Mesenchymal stem cell (in vitro differentiated cells and primary cell): ENCODE measurements around the gene ACAT2.
A peak's percentile ranks its signal among the peaks of the same experiment; 100 is the strongest.

ENCODE experiments used
- DNase-seq: peaks from one replicate; pipeline ENCODE4 v3.0.0-alpha.2; 2013
- H2AFZ ChIP-seq: one replicate; pipeline ENCODE4 v1.6.1; 2013; ENCODE audit warnings: low read depth, mild to moderate bottlenecking, control low read depth, inconsistent platforms, low read length, moderate library complexity
- H2AK5ac ChIP-seq: 2 replicates; pipeline ENCODE4 v1.6.1; 2013; ENCODE audit warnings: low read length, moderate library complexity, mild to moderate bottlenecking, inconsistent platforms; ENCODE audit not compliant: severe bottlenecking
- H2BK120ac ChIP-seq: one replicate; pipeline ENCODE4 v1.6.1; 2013; ENCODE audit warnings: low read depth, mild to moderate bottlenecking, inconsistent platforms, low read length, moderate library complexity
- H2BK12ac ChIP-seq, 2 experiments: one replicate each; pipeline ENCODE4 v1.6.1; 2013; ENCODE audit warnings: inconsistent platforms in 2 of 2, low read length in 2 of 2, mild to moderate bottlenecking in 2 of 2, moderate library complexity in 2 of 2, control low read depth in 1 of 2
- H2BK15ac ChIP-seq: one replicate; pipeline ENCODE4 v1.6.1; 2013; ENCODE audit warnings: mild to moderate bottlenecking, low read depth, inconsistent platforms; ENCODE audit not compliant: poor library complexity, severe bottlenecking
- H2BK5ac ChIP-seq: 2 replicates; pipeline ENCODE4 v1.6.1; 2013; ENCODE audit warnings: low read depth, mild to moderate bottlenecking, low read length, control low read depth, inconsistent platforms; ENCODE audit not compliant: poor library complexity, severe bottlenecking
- H3K14ac ChIP-seq, 2 experiments: one replicate each; pipeline ENCODE4 v1.6.1; 2013; ENCODE audit warnings: inconsistent platforms in 2 of 2, low read length in 2 of 2, control low read depth in 1 of 2, mild to moderate bottlenecking in 1 of 2, moderate library complexity in 1 of 2
- H3K18ac ChIP-seq, 2 experiments: one replicate each; pipeline ENCODE4 v1.6.1; 2013; ENCODE audit warnings: inconsistent platforms in 2 of 2, low read length in 2 of 2, control low read depth in 1 of 2, low read depth in 1 of 2, mild to moderate bottlenecking in 1 of 2
- H3K23ac ChIP-seq, 2 experiments: one replicate each; pipeline ENCODE4 v1.6.1; 2013; ENCODE audit warnings: inconsistent platforms in 2 of 2, low read length in 2 of 2, mild to moderate bottlenecking in 2 of 2, moderate library complexity in 2 of 2, control low read depth in 1 of 2
- H3K27ac ChIP-seq: 2 replicates; pipeline ENCODE4 v1.5.1; 2013; ENCODE audit warnings: mild to moderate bottlenecking, moderate library complexity, low read length, control low read depth, inconsistent platforms; ENCODE audit not compliant: poor library complexity, severe bottlenecking
- H3K27me3 ChIP-seq, 2 experiments: 2 replicates each; pipeline versions ENCODE4 v1.6.1 to v1.7.0; 2013; ENCODE audit warnings: low read length in 2 of 2, mild to moderate bottlenecking in 2 of 2, moderate library complexity in 2 of 2, control low read depth in 1 of 2, inconsistent platforms in 1 of 2; ENCODE audit not compliant: control insufficient read depth in 1 of 2, insufficient read depth in 1 of 2
- H3K36me3 ChIP-seq, 2 experiments: 2 replicates each; pipeline versions ENCODE4 v1.6.1 to v1.7.0; 2013; ENCODE audit warnings: low read length in 2 of 2, control low read depth in 1 of 2, inconsistent platforms in 1 of 2, low read depth in 1 of 2, mild to moderate bottlenecking in 1 of 2; ENCODE audit not compliant: insufficient read depth in 2 of 2, control insufficient read depth in 1 of 2
- H3K4ac ChIP-seq, 2 experiments: one replicate each; pipeline ENCODE4 v1.6.1; 2013; ENCODE audit warnings: inconsistent platforms in 2 of 2, low read length in 2 of 2, mild to moderate bottlenecking in 2 of 2, moderate library complexity in 2 of 2, control low read depth in 1 of 2, low read depth in 1 of 2
- H3K4me1 ChIP-seq: 2 replicates; pipeline ENCODE4 v1.6.1; 2013; ENCODE audit warnings: low read depth, low read length, control low read depth; ENCODE audit not compliant: control insufficient read depth, insufficient read depth
- H3K4me2 ChIP-seq: 2 replicates; pipeline ENCODE4 v1.6.1; 2013; ENCODE audit warnings: low read length, mild to moderate bottlenecking, inconsistent platforms; ENCODE audit not compliant: poor library complexity, severe bottlenecking
- H3K4me3 ChIP-seq, 2 experiments: 2 replicates each; pipeline versions ENCODE4 v1.5.1 to v1.7.0; 2013; ENCODE audit warnings: low read length in 2 of 2, mild to moderate bottlenecking in 2 of 2, control low read depth in 1 of 2, low read depth in 1 of 2; ENCODE audit not compliant: insufficient read depth in 1 of 2
- H3K79me1 ChIP-seq: replicated peaks from 2 replicates; pipeline ENCODE4 v1.6.1; 2013; ENCODE audit warnings: mild to moderate bottlenecking, control low read depth, low read length, inconsistent platforms; ENCODE audit not compliant: poor library complexity, severe bottlenecking
- H3K9ac ChIP-seq: 2 replicates; pipeline ENCODE4 v1.7.0; 2013; ENCODE audit warnings: mild to moderate bottlenecking, low read length, moderate library complexity
- H3K9me3 ChIP-seq: 2 replicates; pipeline ENCODE4 v1.7.0; 2013; ENCODE audit warnings: mild to moderate bottlenecking, low read length; ENCODE audit not compliant: control insufficient read depth
- H4K8ac ChIP-seq: one replicate; pipeline ENCODE4 v1.6.1; 2013; ENCODE audit warnings: inconsistent platforms, mild to moderate bottlenecking, low read length, moderate library complexity
- H4K91ac ChIP-seq: one replicate; pipeline ENCODE4 v1.6.1; 2013; ENCODE audit warnings: mild to moderate bottlenecking, low read length, inconsistent platforms
- WGBS: methylation state at CpG from one replicate; pipeline ENCODE4 v1.1.7; 2013; ENCODE audit warnings: mixed read lengths; 5-methylcytosine and 5-hydroxymethylcytosine counted together

ACAT2 gene

DNA sequence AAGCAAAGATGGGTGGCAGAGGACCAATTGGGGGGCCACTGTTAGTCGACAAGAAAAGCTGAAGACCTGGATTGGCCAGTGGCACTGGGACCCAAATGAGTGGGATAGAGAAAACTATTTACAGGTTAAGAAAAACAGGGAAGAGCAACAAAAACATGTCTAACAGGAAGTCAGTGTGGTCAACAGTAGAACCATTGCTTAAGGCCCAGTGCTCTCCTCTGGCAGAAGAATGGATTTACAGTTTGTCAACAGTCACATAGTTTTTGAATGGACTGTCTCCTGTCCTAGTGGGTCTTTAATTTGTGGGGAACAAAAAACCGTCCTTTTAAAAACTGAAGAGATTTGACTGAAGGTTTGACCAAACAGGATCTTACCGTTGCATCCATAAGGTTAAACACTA, 46.7 kb upstream of the ACAT2 start:
- Histone ChIP-seq H3K9ac (peak overlapping the region; percentile 89), H2BK5ac (no peak overlapping the region), H2BK15ac (no peak overlapping the region), H3K9me3 (no peaks in the 10 kb centered on the region), H3K36me3 (peaks cover 8 to 13% of the 10 kb centered on the region in 2 experiments), H3K4me3 (no peak overlapping the region), H3K79me1 (peaks cover 44% of the 10 kb centered on the region), H3K14ac (no peak overlapping the region), H3K4me2 (no peak overlapping the region), H4K91ac (no peak overlapping the region), H4K8ac (no peak overlapping the region), H3K4me1 (peaks cover 2% of the 10 kb centered on the region), H3K23ac (no peak overlapping the region), H3K18ac (no peak overlapping the region), H2AFZ (no peak overlapping the region), H3K27ac (no peak overlapping the region), H2BK12ac (no peak overlapping the region), H2AK5ac (no peak overlapping the region), H3K4ac (no peak overlapping the region), H2BK120ac (no peak overlapping the region), H3K27me3 (no peaks in the 10 kb centered on the region)
- 67% methylated on average over 3 of the region's 3 CpGs for WGBS
- DNase-seq = no peak

DNA sequence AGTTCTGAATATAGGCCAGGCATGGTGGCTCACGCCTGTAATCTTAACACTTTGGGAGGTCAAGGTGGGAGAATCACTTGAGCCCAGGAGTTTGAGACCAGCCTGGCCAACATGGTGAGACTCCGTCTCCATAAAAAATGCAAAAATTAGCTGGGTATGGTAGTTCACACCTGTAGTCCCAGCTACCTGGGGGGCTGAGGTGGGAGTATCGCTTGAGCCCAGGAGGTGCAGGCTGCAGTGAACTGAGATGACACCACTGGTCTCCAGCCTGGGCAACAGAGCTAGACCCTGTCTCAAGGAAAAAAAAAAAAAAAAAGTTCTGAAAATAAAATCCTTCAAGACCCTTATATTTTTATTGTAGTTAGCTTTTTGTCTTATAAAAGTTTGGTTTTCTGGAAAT, 46.2 kb upstream of the ACAT2 start:
- H3K18ac ChIP-seq = no peak overlapping the region
- 94% methylated on average over 3 of the region's 3 CpGs for WGBS

DNA sequence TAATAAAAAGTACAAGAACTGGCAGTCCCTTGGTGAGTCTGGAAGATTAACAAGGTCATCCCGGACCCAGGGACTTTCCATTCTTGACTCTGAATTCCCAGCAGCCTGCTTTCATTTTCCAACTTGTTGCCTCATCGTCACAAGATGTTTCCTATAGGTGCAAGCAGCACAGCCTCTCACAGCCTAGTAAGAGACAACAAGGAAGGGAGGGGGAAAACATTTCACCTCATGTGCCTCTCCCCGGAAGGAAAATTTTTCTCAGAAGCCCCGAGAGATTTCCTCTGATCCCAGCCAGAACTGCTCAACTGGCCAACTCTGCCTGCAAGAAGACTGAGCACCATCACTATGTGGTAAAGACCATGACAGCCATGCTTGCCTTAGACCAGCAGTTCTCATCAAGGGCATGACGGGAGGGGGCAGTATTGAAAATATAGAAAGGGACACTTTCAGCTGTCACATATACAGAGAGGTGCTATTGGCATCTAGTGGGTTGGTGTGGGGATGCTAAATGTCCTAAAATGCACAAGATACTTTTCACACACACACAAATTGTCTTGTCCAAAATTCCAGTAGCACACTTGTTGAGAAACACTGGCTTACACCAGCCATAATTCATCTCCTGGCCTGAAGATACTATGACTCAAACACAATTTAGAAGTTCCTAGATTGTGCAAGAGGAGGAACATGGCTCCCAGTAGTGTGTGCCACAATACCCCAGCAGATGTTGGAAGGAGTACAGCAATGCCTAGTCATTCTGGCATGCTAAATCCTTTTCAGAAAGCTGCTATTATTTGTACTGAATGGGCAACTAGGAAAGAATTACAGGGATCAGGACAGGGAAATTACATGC, 45.4 kb upstream of the ACAT2 start:
- no peak overlapping the region for H3K14ac ChIP-seq
- no peak overlapping the region for H2AK5ac ChIP-seq
- no peaks in the 10 kb centered on the region for H3K27me3 ChIP-seq
- H2AFZ ChIP-seq = no peak overlapping the region
- peak overlapping the region in 1 of 2 experiments; percentile 39 for H3K4me3 ChIP-seq
- H4K8ac ChIP-seq = peak overlapping the region; percentile 1
- no peak overlapping the region for H4K91ac ChIP-seq
- peaks cover 4% of the 10 kb centered on the region for H3K4me1 ChIP-seq
- H3K27ac ChIP-seq = no peak overlapping the region
- H2BK12ac ChIP-seq = no peak overlapping the region
- no peak overlapping the region for H2BK120ac ChIP-seq
- peak overlapping the region; percentile 25 for H3K4me2 ChIP-seq
- H3K79me1 ChIP-seq = peaks cover 47% of the 10 kb centered on the region
- H3K4ac ChIP-seq = peak overlapping the region in 1 of 2 experiments; percentile 13
- peak overlapping the region; percentile 89 for H3K9ac ChIP-seq
- H3K23ac ChIP-seq = no peak overlapping the region
- H3K36me3 ChIP-seq = peaks cover 8 to 13% of the 10 kb centered on the region in 2 experiments
- WGBS = 83% methylated on average over 5 of the region's 5 CpGs
- peak overlapping the region in 1 of 2 experiments; percentile 54 for H3K18ac ChIP-seq
- H3K9me3 ChIP-seq = no peaks in the 10 kb centered on the region
- peak; percentile 97 for DNase-seq
- H2BK5ac ChIP-seq = no peak overlapping the region
- no peak overlapping the region for H2BK15ac ChIP-seq

More for the DNA sequence above, 46.2 kb upstream of the ACAT2 start:
- Histone ChIP-seq H3K27me3 (no peaks in the 10 kb centered on the region), H3K27ac (no peak overlapping the region), H2BK120ac (peak overlapping the region; percentile 75), H3K14ac (no peak overlapping the region), H3K36me3 (peaks cover 8 to 13% of the 10 kb centered on the region in 2 experiments), H3K4me2 (no peak overlapping the region), H4K8ac (no peak overlapping the region), H4K91ac (no peak overlapping the region), H2AK5ac (no peak overlapping the region), H3K23ac (no peak overlapping the region), H2BK12ac (peak overlapping the region in 1 of 2 experiments; percentile 63), H3K9me3 (no peaks in the 10 kb centered on the region), H2AFZ (no peak overlapping the region), H3K4me3 (peak overlapping the region in 1 of 2 experiments; percentile 39), H3K79me1 (peaks cover 47% of the 10 kb centered on the region), H3K9ac (peak overlapping the region; percentile 89), H2BK15ac (no peak overlapping the region), H2BK5ac (no peak overlapping the region), H3K4ac (peak overlapping the region in 1 of 2 experiments; percentile 37), H3K4me1 (peaks cover 2% of the 10 kb centered on the region)
- DNase-seq = no peak

DNA sequence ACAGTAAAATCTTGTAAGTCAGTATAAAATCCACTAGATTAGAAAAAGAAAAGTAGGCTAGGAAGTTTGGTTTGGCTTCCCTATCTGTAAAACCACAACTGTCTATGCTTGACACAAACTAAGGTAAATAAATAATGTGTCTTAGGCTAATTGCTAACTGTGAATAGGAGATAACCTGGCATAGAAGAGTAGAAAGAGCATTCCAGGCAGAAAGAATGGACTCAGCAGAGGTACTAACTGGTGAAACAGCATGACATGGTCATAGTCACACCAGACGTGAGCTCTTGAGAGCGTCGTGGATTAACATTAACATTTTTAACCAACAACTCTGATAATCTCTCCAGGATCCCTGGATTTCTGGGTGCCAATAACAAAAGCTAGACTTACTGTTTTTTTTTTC, 43.2 kb upstream of the ACAT2 start:
- Histone ChIP-seq H3K4me1 (peaks cover 4% of the 10 kb centered on the region), H3K79me1 (peaks cover 41% of the 10 kb centered on the region), H3K4me3 (no peak overlapping the region), H2BK12ac (no peak overlapping the region), H2AFZ (no peak overlapping the region), H3K9me3 (no peaks in the 10 kb centered on the region), H2BK15ac (no peak overlapping the region), H3K18ac (no peak overlapping the region), H3K9ac (no peak overlapping the region), H3K27me3 (no peaks in the 10 kb centered on the region), H4K8ac (no peak overlapping the region), H3K4me2 (no peak overlapping the region), H3K36me3 (peaks cover 8 to 16% of the 10 kb centered on the region in 2 experiments), H2BK120ac (no peak overlapping the region), H3K14ac (no peak overlapping the region), H3K23ac (no peak overlapping the region), H3K27ac (no peak overlapping the region), H3K4ac (no peak overlapping the region), H2BK5ac (no peak overlapping the region), H4K91ac (no peak overlapping the region), H2AK5ac (no peak overlapping the region)
- no peak for DNase-seq
- 73% methylated on average over 3 of the region's 3 CpGs for WGBS
